ENCODE results near the gene ZNF669. TPM values are rescaled to one million over a fixed set of nuclear protein-coding genes. Genes with fewer than 3 reads are reported as not detected.

Gene ZNF669
- polyA plus RNA-seq, 1 donor = 5.7 TPM

GRCh38 chr1:247111700-247112478 lies 7.7 kb upstream of the ZNF669 start:
- DNase-seq (ENCODE audit: low read depth) = no peak

GRCh38 chr1:247111259-247111699 lies 7.1 kb upstream of the ZNF669 start:
- DNase-seq (ENCODE audit: low read depth) = no peak

GRCh38 chr1:247110627-247111258 lies 6.6 kb upstream of the ZNF669 start:
- DNase-seq (ENCODE audit: low read depth) = no peak

- no peak for DNase-seq (ENCODE audit: low read depth)
Observed at GRCh38 chr1:247107694-247108093, 3.5 kb upstream of the ZNF669 start.

- DNase-seq (ENCODE audit: low read depth) = no peak
Observed at GRCh38 chr1:247105966-247106365, 1.8 kb upstream of the ZNF669 start.

- DNase-seq (ENCODE audit: low read depth) = no peak
Observed at GRCh38 chr1:247104965-247105364, 809 bp upstream of the ZNF669 start.

GRCh38 chr1:247102381-247102780 lies 1.8 kb downstream of the ZNF669 start:
- DNase-seq (ENCODE audit: low read depth) = no peak

GRCh38 chr1:247100676-247101279 lies 3.4 kb downstream of the ZNF669 start:
- no peak for DNase-seq (ENCODE audit: low read depth)

- DNase-seq (ENCODE audit: low read depth) = no peak
Observed at GRCh38 chr1:247096958-247097357, 7.2 kb downstream of the ZNF669 start.

- DNase-seq (ENCODE audit: low read depth) = no peak
Observed at GRCh38 chr1:247096544-247096943, 7.6 kb downstream of the ZNF669 start.

- no peak for DNase-seq (ENCODE audit: low read depth)
Observed at GRCh38 chr1:247096112-247096511, 8.0 kb downstream of the ZNF669 start.

GRCh38 chr1:247090455-247090854 lies 13.7 kb downstream of the ZNF669 start:
- DNase-seq (ENCODE audit: low read depth) = no peak

- no peak for DNase-seq (ENCODE audit: low read depth)
Observed at GRCh38 chr1:247089616-247090375, 14.4 kb downstream of the ZNF669 start.

GRCh38 chr1:247088967-247089366 lies 15.2 kb downstream of the ZNF669 start:
- DNase-seq (ENCODE audit: low read depth) = no peak

GRCh38 chr1:247087256-247087655 lies 16.9 kb downstream of the ZNF669 start:
- DNase-seq (ENCODE audit: low read depth) = no peak

- no peak for DNase-seq (ENCODE audit: low read depth)
Observed at GRCh38 chr1:247085310-247085709, 18.8 kb downstream of the ZNF669 start.

- no peak for DNase-seq (ENCODE audit: low read depth)
Observed at GRCh38 chr1:247084771-247085170, 19.4 kb downstream of the ZNF669 start.

- DNase-seq (ENCODE audit: low read depth) = no peak
Observed at GRCh38 chr1:247079141-247079874, 24.8 kb downstream of the ZNF669 start.

- DNase-seq (ENCODE audit: low read depth) = peak; percentile 84
Observed at GRCh38 chr1:247078258-247079140, 25.7 kb downstream of the ZNF669 start, which contains the start of gene ZNF670. TSS of gene ZNF670 (minus strand) at chr1:247078811. CDS start at chr1:247078596, 215 bp downstream.

GRCh38 chr1:247077876-247078257 lies 26.3 kb downstream of the ZNF669 start:
- no peak for DNase-seq (ENCODE audit: low read depth)

Measured in forelimb muscle (tissue), 1 donor.